ENCODE results near the gene MBTD1. TPM values are rescaled to one million over a fixed set of nuclear protein-coding genes. Genes with fewer than 3 reads are reported as not detected.

Gene MBTD1
- total and polyA plus RNA-seq, 9 donors = 10.4 to 28.4 (median 16.4) TPM

- Histone ChIP-seq H3K4me3 (no peak overlapping the region), H3K27ac (no peak overlapping the region), H3K9me3 (no peaks in the 10 kb centered on the region), H3K27me3 (no peaks in the 10 kb centered on the region), H3K4me1 (ENCODE audit: insufficient read depth) (no peaks in the 10 kb centered on the region), H3K36me3 (no peaks in the 10 kb centered on the region)
- 37 to 48% (median 47%) methylated on average over 6 of the region's 6 CpGs for WGBS, 3 donors
- intact Hi-C loops (cut with DNase I) = loop anchor here in 2 of 4 donors (5.0 to 10.0 kb wide), 3 partner anchors 137 to 147 kb away; no protein-coding TSS in a partner anchor
- no peak for DNase-seq
- TF ChIP-seq CTCF (IDR thresholded peaks at IDR 0.05) = no peak
- no peak for TF ChIP-seq EP300 (IDR thresholded peaks at IDR 0.05)
- TF ChIP-seq POLR2A (IDR thresholded peaks at IDR 0.05) = no peak
Observed at GRCh38 chr17:51144266-51145022, 115.4 kb downstream of the MBTD1 start.

- WGBS, 3 donors = 89 to 94% (median 90%) methylated on average over 2 of the region's 2 CpGs
- TF ChIP-seq CTCF (IDR thresholded peaks at IDR 0.05) (no peak), POLR2A (IDR thresholded peaks at IDR 0.05) (no peak), EP300 (IDR thresholded peaks at IDR 0.05) (no peak)
- no peak overlapping the region for H3K27ac ChIP-seq
- H3K27me3 ChIP-seq = no peaks in the 10 kb centered on the region
- no peaks in the 10 kb centered on the region for H3K9me3 ChIP-seq
- intact Hi-C loops (cut with DNase I) = loop anchor here in 2 of 4 donors (5.0 to 10.0 kb wide), 2 partner anchors 138 to 145 kb away; no protein-coding TSS in a partner anchor
- H3K4me1 ChIP-seq (ENCODE audit: insufficient read depth) = no peaks in the 10 kb centered on the region
- H3K4me3 ChIP-seq = no peak overlapping the region
- no peak for DNase-seq
- H3K36me3 ChIP-seq = no peaks in the 10 kb centered on the region
Observed at GRCh38 chr17:51142597-51142996, 117.3 kb downstream of the MBTD1 start.

DNA sequence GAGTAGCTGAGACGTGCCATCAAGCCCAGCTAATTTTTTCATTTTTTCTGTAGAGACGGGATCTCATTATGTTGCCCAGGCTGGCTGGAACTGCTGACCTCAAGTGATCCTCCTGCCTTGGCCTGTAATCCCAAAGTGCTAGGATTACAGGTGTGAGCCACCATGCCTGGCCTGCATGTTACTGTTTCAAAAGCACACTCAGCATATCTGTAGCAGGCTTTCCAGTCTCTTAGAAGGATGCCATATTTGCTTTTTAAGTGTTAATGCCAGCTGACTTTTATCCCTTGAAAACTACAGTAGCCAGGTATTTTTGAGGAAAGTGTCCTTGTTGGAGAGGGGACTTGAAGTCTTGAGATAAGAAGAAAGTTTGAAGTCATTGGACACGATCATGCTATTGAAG is 123.9 kb downstream of the MBTD1 start:
- H3K27ac ChIP-seq = no peak overlapping the region
- 90 to 97% (median 92%) methylated on average over 3 of the region's 3 CpGs for WGBS, 3 donors
- intact Hi-C loops (cut with DNase I) = no loop called here
- no peak for TF ChIP-seq POLR2A (IDR thresholded peaks at IDR 0.05)
- no peak for TF ChIP-seq EP300 (IDR thresholded peaks at IDR 0.05)
- TF ChIP-seq CTCF (IDR thresholded peaks at IDR 0.05) = no peak
- H3K4me1 ChIP-seq (ENCODE audit: insufficient read depth) = no peaks in the 10 kb centered on the region
- DNase-seq = no peak
- H3K27me3 ChIP-seq = no peaks in the 10 kb centered on the region
- H3K9me3 ChIP-seq = no peaks in the 10 kb centered on the region
- no peaks in the 10 kb centered on the region for H3K36me3 ChIP-seq
- no peak overlapping the region for H3K4me3 ChIP-seq

GRCh38 chr17:51133365-51133764 is 126.5 kb downstream of the MBTD1 start:
- H3K27ac ChIP-seq = no peak overlapping the region
- 59 to 69% (median 65%) methylated on average over 2 of the region's 2 CpGs for WGBS, 3 donors
- no peak overlapping the region for H3K4me3 ChIP-seq
- no peak for DNase-seq
- no peaks in the 10 kb centered on the region for H3K27me3 ChIP-seq
- H3K4me1 ChIP-seq (ENCODE audit: insufficient read depth) = no peaks in the 10 kb centered on the region
- no peak for TF ChIP-seq CTCF (IDR thresholded peaks at IDR 0.05)
- TF ChIP-seq POLR2A (IDR thresholded peaks at IDR 0.05) = no peak
- TF ChIP-seq EP300 (IDR thresholded peaks at IDR 0.05) = no peak
- intact Hi-C loops (cut with DNase I) = no loop called here
- no peaks in the 10 kb centered on the region for H3K36me3 ChIP-seq
- no peaks in the 10 kb centered on the region for H3K9me3 ChIP-seq
